Measurements from ENCODE around the gene KRT5.
"Not testable (repeated sequence)": the region's sequence is repeated elsewhere in the genome, so short reads cannot be mapped to it uniquely, and the experiment has no call there.

KRT5 gene

GRCh38 chr12:52494518-52494917 is 25.7 kb downstream of the KRT5 start:
- DNase-seq (ENCODE audit: low spot score), result peak; percentile 25

- DNase-seq (ENCODE audit: low spot score), result no peak
Measured at GRCh38 chr12:52494100-52494499, 26.1 kb downstream of the KRT5 start.

GRCh38 chr12:52493172-52493571 is 27.0 kb downstream of the KRT5 start, which contains the start of gene KRT6A:
Gene KRT6A, minus strand, starts transcription at chr12:52493257. Its CDS starts 69 bp downstream, at chr12:52493188.
- no peak for DNase-seq (ENCODE audit: low spot score)

GRCh38 chr12:52492405-52492804 is 27.8 kb downstream of the KRT5 start:
- not testable (repeated sequence) for DNase-seq (ENCODE audit: low spot score)

- DNase-seq (ENCODE audit: low spot score), result not testable (repeated sequence)
Measured at GRCh38 chr12:52491495-52491894, 28.7 kb downstream of the KRT5 start.

GRCh38 chr12:52488736-52489135 is 31.5 kb downstream of the KRT5 start:
- DNase-seq (ENCODE audit: low spot score), result no peak

GRCh38 chr12:52487744-52488443 is 32.3 kb downstream of the KRT5 start:
- DNase-seq (ENCODE audit: low spot score), result not testable (repeated sequence)

GRCh38 chr12:52487211-52487610 is 33.0 kb downstream of the KRT5 start:
- no peak for DNase-seq (ENCODE audit: low spot score)

GRCh38 chr12:52486166-52487105 is 33.8 kb downstream of the KRT5 start:
- DNase-seq (ENCODE audit: low spot score), result no peak

GRCh38 chr12:52480073-52480472 is 40.1 kb downstream of the KRT5 start:
- no peak for DNase-seq (ENCODE audit: low spot score)

GRCh38 chr12:52477651-52478050 is 42.5 kb downstream of the KRT5 start:
- DNase-seq (ENCODE audit: low spot score), result no peak

GRCh38 chr12:52474212-52474611 is 46.0 kb downstream of the KRT5 start:
- DNase-seq (ENCODE audit: low spot score), result no peak

GRCh38 chr12:52473768-52474167 is 46.4 kb downstream of the KRT5 start, which contains the start of gene KRT6C:
Gene KRT6C, minus strand, starts transcription at chr12:52473805. Its CDS starts 68 bp downstream, at chr12:52473737.
- no peak for DNase-seq (ENCODE audit: low spot score)

- DNase-seq (ENCODE audit: low spot score), result no peak
Measured at GRCh38 chr12:52469853-52470252, 50.3 kb downstream of the KRT5 start.

GRCh38 chr12:52464897-52465296 is 55.3 kb downstream of the KRT5 start:
- DNase-seq (ENCODE audit: low spot score), result no peak

Data from hepatic stellate cell (primary cell).